ENCODE measurements around the gene CDC25B. TPM values are rescaled to one million over a fixed set of nuclear protein-coding genes. Genes with fewer than 3 reads are reported as not detected.
A peak's percentile ranks its signal among the peaks of the same experiment; 100 is the strongest.
"Not testable (repeated sequence)": the region's sequence is repeated elsewhere in the genome, so short reads cannot be mapped to it uniquely, and the experiment has no call there.

Gene CDC25B
- total RNA-seq, 4 donors from 2014 or later, result 13.2 to 72.8 (median 25.5) TPM

DNA sequence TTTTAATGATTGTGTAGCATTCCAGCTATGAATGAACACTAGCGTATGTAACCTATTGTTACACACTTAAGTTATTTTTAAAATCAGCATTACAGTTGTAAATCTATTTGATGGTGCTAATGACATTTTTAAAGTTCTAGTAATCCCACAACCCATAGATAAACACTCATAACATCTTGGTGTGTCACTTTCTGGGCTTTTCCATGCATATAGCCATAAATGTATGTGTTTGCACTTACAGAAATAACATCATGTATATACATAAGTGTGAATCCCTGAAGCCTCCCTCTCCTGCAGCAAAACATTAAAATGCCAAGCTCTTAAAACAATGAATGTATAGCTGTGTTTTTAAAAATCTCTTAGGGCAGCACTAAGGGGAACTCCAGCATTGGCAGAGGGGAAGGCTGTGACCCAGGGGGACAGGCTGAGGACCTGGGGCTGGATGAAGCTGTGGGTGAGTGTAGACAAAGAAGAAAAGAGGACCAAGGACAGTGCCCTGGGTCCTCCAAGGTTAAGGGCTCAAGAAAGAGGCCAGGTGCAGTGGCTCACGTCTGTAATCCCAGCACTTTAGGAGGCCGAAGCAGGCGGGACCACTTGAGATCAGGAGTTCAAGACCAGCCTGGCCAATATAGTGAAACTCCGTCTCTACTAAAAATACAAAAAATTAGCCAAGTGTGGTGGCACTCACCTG, 8.6 kb upstream of the CDC25B start:
- intact Hi-C loops (cut with DNase I; ENCODE audit: low total_unique reads), result loop anchor here (5.0 kb wide), 1 partner anchor 35 kb away; the partner anchor contains the start of gene AP5S1
- Histone ChIP-seq H3K27me3 (no peaks in the 10 kb centered on the region), H3K4me3 (peak overlapping the region; percentile 26 to 37), H3K4me1 (peaks cover 4 to 18% of the 10 kb centered on the region in 2 donors), H3K27ac (peak overlapping the region; percentile 62 to 85), H3K36me3 (no peaks in the 10 kb centered on the region), H3K9me3 (no peaks in the 10 kb centered on the region)
- no peak for DNase-seq
- TF ChIP-seq CTCF (IDR thresholded peaks at IDR 0.05), result no peak
- no peak for TF ChIP-seq POLR2A (IDR thresholded peaks at IDR 0.05)

- Histone ChIP-seq H3K36me3 (no peaks in the 10 kb centered on the region), H3K9me3 (no peaks in the 10 kb centered on the region), H3K4me1 (peaks cover 4 to 18% of the 10 kb centered on the region in 2 donors), H3K4me3 (no peak overlapping the region), H3K27ac (peak overlapping the region; percentile 62 to 85), H3K27me3 (no peaks in the 10 kb centered on the region)
- no peak for DNase-seq
- TF ChIP-seq POLR2A (IDR thresholded peaks at IDR 0.05), result no peak
- no peak for TF ChIP-seq CTCF (IDR thresholded peaks at IDR 0.05)
- intact Hi-C loops (cut with DNase I; ENCODE audit: low total_unique reads), result loop anchor here (5.0 kb wide), 1 partner anchor 34 kb away; the partner anchor contains the start of gene AP5S1
These were observed 7.4 kb upstream of the CDC25B start for GRCh38 chr20:3788685-3789155.

- DNase-seq, H3K4me3 ChIP-seq, H3K9me3 ChIP-seq, H3K27me3 ChIP-seq, H3K36me3 ChIP-seq: not testable (repeated sequence)
- intact Hi-C loops (cut with DNase I; ENCODE audit: low total_unique reads), result loop anchor here (5.0 kb wide), 1 partner anchor 33 kb away; the partner anchor contains the start of gene AP5S1
- Histone ChIP-seq H3K27ac (peak overlapping the region in 1 of 2 donors; percentile 62), H3K4me1 (peaks cover 4 to 13% of the 10 kb centered on the region in 2 donors)
These were observed 6.9 kb upstream of the CDC25B start for GRCh38 chr20:3789201-3789600.

DNA sequence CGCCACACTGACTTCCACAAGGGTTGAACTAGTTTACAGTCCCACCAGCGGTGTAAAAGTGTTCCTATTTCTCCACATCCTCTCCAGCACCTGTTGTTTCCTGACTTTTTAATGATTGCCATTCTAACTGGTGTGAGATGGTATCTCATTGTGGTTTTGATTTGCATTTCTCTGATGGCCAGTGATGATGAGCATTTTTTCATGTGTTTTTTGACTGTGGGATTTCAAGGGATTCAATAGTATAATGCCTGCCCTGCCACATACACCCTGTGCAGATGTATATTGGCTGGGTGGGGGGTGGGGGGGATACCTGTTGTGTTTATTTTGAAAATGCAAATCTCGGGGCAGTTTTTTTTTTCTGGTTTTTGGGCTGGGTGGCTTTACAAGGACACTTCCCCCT, 1.9 kb upstream of the CDC25B start:
- H3K36me3 ChIP-seq; H3K27me3 ChIP-seq; H3K4me1 ChIP-seq; H3K4me3 ChIP-seq; intact Hi-C loops (cut with DNase I; ENCODE audit: low total_unique reads); H3K9me3 ChIP-seq; DNase-seq: not testable (repeated sequence)
- peak overlapping the region; percentile 98 to 99 for H3K27ac ChIP-seq

DNA sequence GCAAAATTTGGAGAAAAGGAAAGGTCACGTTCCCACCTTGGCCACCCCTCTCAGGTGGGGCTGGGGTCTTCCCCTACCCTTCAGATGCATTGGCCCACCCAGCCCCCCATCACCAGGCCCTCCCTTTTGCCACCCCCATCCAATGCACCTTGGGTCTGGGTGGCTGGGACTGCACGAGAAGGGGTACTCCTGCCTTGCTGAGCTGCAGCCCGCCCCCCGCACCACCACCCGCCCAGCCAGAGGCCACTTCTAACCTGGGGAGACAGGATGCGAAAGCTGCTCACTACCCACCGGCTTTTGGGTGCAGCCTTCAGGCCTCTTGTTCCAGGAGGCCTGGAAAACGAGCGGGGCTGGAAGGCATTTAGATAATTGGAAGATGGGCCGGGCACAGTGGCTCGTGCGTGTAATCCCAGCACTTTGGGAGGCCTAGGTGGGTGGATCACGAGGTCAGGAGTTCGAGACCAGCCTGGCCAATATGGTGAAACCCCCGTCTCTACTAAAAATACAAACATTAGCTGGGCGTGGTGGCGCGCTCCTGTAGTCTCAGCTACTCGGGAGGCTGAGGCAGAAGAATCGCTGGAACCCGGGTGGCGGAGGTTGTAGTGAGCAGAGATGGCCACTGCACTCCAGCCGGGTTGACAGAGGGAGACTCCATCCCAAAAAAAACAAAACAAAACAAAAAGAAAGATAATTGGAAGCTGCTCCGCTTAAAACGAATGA, 1.2 kb upstream of the CDC25B start:
- no peaks in the 10 kb centered on the region for H3K36me3 ChIP-seq
- H3K27me3 ChIP-seq, result no peaks in the 10 kb centered on the region
- H3K27ac ChIP-seq, result peak overlapping the region; percentile 98 to 99
- intact Hi-C loops (cut with DNase I; ENCODE audit: low total_unique reads), result no loop called here
- TF ChIP-seq POLR2A (IDR thresholded peaks at IDR 0.05), result no peak
- no peak for TF ChIP-seq CTCF (IDR thresholded peaks at IDR 0.05)
- H3K9me3 ChIP-seq, result no peaks in the 10 kb centered on the region
- DNase-seq, result no peak
- H3K4me3 ChIP-seq, result peak overlapping the region; percentile 58 to 71
- peaks cover 0 to 6% of the 10 kb centered on the region in 2 donors for H3K4me1 ChIP-seq
